ENCODE results near the gene RPS27. TPM values are rescaled to one million over a fixed set of nuclear protein-coding genes. Genes with fewer than 3 reads are reported as not detected.
A peak's percentile ranks its signal among the peaks of the same experiment; 100 is the strongest.

Gene RPS27
- total and polyA plus RNA-seq, 2 of the 13 experiments (the other 11 are each of a cell fraction or from before 2014, with no cell fraction given), result 3,737 to 9,964 TPM

- TF ChIP-seq SMARCE1 (IDR thresholded peaks at IDR 0.05; ENCODE audit: borderline replicate concordance) (no peak), EEA1 (CRISPR knock-in tag; IDR thresholded peaks at IDR 0.05; ENCODE audit: borderline replicate concordance) (0 out of 2 replicates have a peak, but pooled peaks have one; percentile 17), CHCHD3 (CRISPR knock-in tag; IDR thresholded peaks at IDR 0.05) (peak; percentile 95), ZC3H4 (CRISPR knock-in tag; IDR thresholded peaks at IDR 0.05; ENCODE audit: borderline replicate concordance) (no peak), TBL1XR1 (IDR thresholded peaks at IDR 0.05; ENCODE audit: borderline replicate concordance, low read length, partially characterized antibody) (no peak), YY1 (IDR thresholded peaks at IDR 0.05; ENCODE audit: insufficient read depth, insufficient replicate concordance, low read depth, low read length) (peak; percentile 94)
Observed at GRCh38 chr1:153977250-153978240, 13.0 kb upstream of the RPS27 start, which contains the start of gene JTB (continued).

DNA sequence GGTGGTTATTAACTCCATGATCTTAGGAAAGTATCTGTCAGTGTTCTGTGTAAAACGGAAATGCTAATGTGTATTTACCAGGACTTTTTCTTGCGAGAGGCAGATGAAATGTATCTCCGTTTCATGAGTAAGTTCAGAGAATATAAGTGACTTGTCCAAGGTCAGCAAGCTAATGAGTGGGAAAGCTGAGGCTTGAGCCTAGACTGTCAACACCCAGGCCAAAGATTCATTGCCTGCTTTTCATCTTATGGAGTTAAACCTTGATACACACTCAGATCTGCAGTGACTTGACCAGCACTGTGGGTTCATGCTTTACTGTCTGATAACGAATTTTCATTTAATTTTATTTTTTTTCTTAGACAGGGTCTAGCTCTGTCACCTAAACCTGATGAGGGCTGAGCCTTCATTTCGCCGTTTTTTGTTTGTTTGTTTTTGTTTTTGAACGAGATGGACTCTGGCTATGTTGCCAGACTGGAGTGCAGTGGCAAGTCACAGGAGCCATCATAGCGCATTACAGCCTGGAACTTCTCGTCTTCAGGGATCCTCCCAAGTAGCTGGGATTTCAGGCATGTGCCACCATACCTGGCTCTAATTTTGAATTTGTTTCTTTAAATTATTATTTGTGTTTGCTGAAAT, 12.2 kb upstream of the RPS27 start:
- CTCF ChIA-PET (ENCODE audit: low intra/inter-chr PET ratio, low total read pairs), result no interaction called here
- Histone ChIP-seq H3K4me1 (ENCODE audit: insufficient read depth, low read length) (peaks cover 25% of the 10 kb centered on the region), H4K20me1 (ENCODE audit: insufficient read depth, low read length) (no peaks in the 10 kb centered on the region), H3K79me2 (ENCODE audit: insufficient read depth, low read length) (peaks cover 16% of the 10 kb centered on the region), H3K4me2 (ENCODE audit: low read depth, low read length) (peak overlapping the region; percentile 97), H3K9ac (ENCODE audit: insufficient read depth, low read depth, low read length) (peak overlapping the region; percentile 88), H2AFZ (ENCODE audit: low read length) (peak overlapping the region; percentile 57), H3K9me3 (ENCODE audit: low read length) (no peaks in the 10 kb centered on the region), H3K4me3 (replicated peaks in 1 of 3; ENCODE audit: insufficient read depth in 1 of 3, low read depth in 2 of 3, low read length in 3 of 3) (peak overlapping the region; percentile 72 to 79 (median 77)), H3K27me3 (ENCODE audit: control insufficient read depth in 1 of 2, insufficient read depth in 2 of 2, low read length in 2 of 2) (no peaks in the 10 kb centered on the region), H3K27ac (ENCODE audit: extremely low read length, insufficient read depth, low read length) (peak overlapping the region; percentile 88), H3K36me3 (replicated peaks in 1 of 2; ENCODE audit: control insufficient read depth in 1 of 2, insufficient read depth in 2 of 2, low read length in 2 of 2) (peaks cover 1 to 19% of the 10 kb centered on the region in 2 experiments)
- WGBS (ENCODE audit: low lambda C conversion rate), result 2% methylated on average over 9 of the region's 9 CpGs
- in situ Hi-C loops (cut with HindIII; ENCODE audit: extremely low pct_ligation_motif_present, low pct_unique_long_range_greater_than_20kb), result no loop called here
- intact Hi-C loops (cut with micrococcal nuclease; ENCODE audit: unreplicated experiment), result loop anchor here (1.0 kb wide), 1 partner anchor 8 kb away; the partner anchor contains the start of gene RAB13
- BruUV-seq (replicated peaks), result no TSS peak
- ATAC-seq (peak; percentile 12), FAIRE-seq (peak; percentile 15), DNase-seq (ENCODE audit: low spot score) (no peak)
- POLR2A ChIA-PET, result interaction anchor here (1.0 to 4.4 kb wide), 15 partner anchors 9 to 363 kb away, joined by 3 to 209 read pairs (median 8); partner anchors contain the start of genes CHTOP, CREB3L4, CRTC2 and DENND4B
- TF ChIP-seq ZNF644 (CRISPR knock-in tag; IDR thresholded peaks at IDR 0.05; ENCODE audit: low read depth) (0 out of 2 replicates have a peak, but pooled peaks have one; percentile 4), POLR2AphosphoS2 (IDR thresholded peaks at IDR 0.05; ENCODE audit: low read depth, low read length) (no peak), DMTF1 (CRISPR knock-in tag; IDR thresholded peaks at IDR 0.05) (0 out of 2 replicates have a peak, but pooled peaks have one; percentile 18), DMAP1 (CRISPR knock-in tag; IDR thresholded peaks at IDR 0.05) (no peak), ZSCAN29 (CRISPR knock-in tag; conservative IDR thresholded peaks at IDR 0.05) (0 out of 2 replicates have a peak, but pooled peaks have one; percentile 17), ZNF749 (CRISPR knock-in tag; IDR thresholded peaks at IDR 0.05; ENCODE audit: borderline replicate concordance) (0 out of 2 replicates have a peak, but pooled peaks have one; percentile 20)
- TF ChIP-seq, protein P1, sequence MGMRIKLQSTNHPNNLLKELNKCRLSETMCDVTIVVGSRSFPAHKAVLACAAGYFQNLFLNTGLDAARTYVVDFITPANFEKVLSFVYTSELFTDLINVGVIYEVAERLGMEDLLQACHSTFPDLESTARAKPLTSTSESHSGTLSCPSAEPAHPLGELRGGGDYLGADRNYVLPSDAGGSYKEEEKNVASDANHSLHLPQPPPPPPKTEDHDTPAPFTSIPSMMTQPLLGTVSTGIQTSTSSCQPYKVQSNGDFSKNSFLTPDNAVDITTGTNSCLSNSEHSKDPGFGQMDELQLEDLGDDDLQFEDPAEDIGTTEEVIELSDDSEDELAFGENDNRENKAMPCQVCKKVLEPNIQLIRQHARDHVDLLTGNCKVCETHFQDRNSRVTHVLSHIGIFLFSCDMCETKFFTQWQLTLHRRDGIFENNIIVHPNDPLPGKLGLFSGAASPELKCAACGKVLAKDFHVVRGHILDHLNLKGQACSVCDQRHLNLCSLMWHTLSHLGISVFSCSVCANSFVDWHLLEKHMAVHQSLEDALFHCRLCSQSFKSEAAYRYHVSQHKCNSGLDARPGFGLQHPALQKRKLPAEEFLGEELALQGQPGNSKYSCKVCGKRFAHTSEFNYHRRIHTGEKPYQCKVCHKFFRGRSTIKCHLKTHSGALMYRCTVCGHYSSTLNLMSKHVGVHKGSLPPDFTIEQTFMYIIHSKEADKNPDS (CRISPR knock-in tag; IDR thresholded peaks at IDR 0.05), result no peak
